Ishikawa (cell line): ENCODE results near the gene TBK1.

Source experiments
- CREB1 ChIP-seq: IDR thresholded peaks from 2 replicates; pipeline ENCODE4 v1.6.1; 2012; ENCODE audit warnings: low read depth
- EP300 ChIP-seq: IDR thresholded peaks from 2 replicates; pipeline ENCODE4 v1.6.1; 2012; ENCODE audit warnings: borderline replicate concordance
- FOXM1 ChIP-seq: IDR thresholded peaks from 2 replicates; pipeline ENCODE4 v1.6.1; 2012; ENCODE audit warnings: low read depth, borderline replicate concordance
- MAX ChIP-seq: IDR thresholded peaks from 2 replicates; pipeline ENCODE4 v1.6.1; 2012
- NFIC ChIP-seq: IDR thresholded peaks from 2 replicates; pipeline ENCODE4 v1.6.1; 2012
- RAD21 ChIP-seq: IDR thresholded peaks from 2 replicates; pipeline ENCODE4 v1.6.1; 2012; ENCODE audit warnings: low read depth
- REST ChIP-seq: IDR thresholded peaks from 2 replicates; pipeline ENCODE4 v1.6.1; 2012; ENCODE audit warnings: low read depth, mild to moderate bottlenecking
- TAF1 ChIP-seq: IDR thresholded peaks from 2 replicates; pipeline ENCODE4 v1.6.1; 2012; ENCODE audit warnings: low read depth, mild to moderate bottlenecking
- YY1 ChIP-seq: IDR thresholded peaks from 2 replicates; pipeline ENCODE4 v1.6.1; 2012; ENCODE audit warnings: low read depth
- ZBTB7A ChIP-seq: IDR thresholded peaks from 2 replicates; pipeline ENCODE4 v1.6.1; 2012; ENCODE audit warnings: low read depth

- TF ChIP-seq MAX: no peak
- no peak for TF ChIP-seq TAF1
- TF ChIP-seq REST: no peak
- TF ChIP-seq CREB1: no peak
- no peak for TF ChIP-seq NFIC
- no peak for TF ChIP-seq EP300
- no peak for TF ChIP-seq RAD21
- TF ChIP-seq YY1: no peak
- TF ChIP-seq FOXM1: no peak
- no peak for TF ChIP-seq ZBTB7A
Measured at GRCh38 chr12:64549108-64549507, 97.2 kb downstream of the TBK1 start.
